ENCODE measurements around the gene PGF. TPM values are rescaled to one million over a fixed set of nuclear protein-coding genes. Genes with fewer than 3 reads are reported as not detected.
"Not testable (repeated sequence)": the region's sequence is repeated elsewhere in the genome, so short reads cannot be mapped to it uniquely, and the experiment has no call there.

Gene PGF
- total and polyA plus RNA-seq, 8 donors, result 1.8 to 13.3 (median 6.4) TPM; not detected in 1

DNA sequence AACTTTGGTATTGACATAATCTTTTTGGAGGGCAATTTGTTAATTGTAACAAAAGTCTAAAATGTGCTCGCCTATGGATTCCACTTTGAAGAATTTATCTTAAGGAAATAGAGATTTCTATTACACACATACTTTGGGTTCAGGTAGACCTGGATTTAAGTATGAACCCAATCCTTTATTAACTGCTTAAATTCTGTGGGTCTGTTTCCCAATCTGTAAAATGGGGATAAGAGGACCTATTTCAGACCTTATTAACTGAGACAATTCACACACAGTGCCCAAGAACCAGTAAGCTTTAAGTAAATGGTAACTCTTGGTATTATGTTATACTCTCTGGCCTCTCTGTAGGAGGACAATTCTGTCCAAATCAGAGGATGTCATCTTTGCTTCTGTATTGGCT is 46.5 kb upstream of the PGF start:
- WGBS, 5 donors, result 93 to 100% (median 96%) methylated on average over 1 of the region's 1 CpG

DNA sequence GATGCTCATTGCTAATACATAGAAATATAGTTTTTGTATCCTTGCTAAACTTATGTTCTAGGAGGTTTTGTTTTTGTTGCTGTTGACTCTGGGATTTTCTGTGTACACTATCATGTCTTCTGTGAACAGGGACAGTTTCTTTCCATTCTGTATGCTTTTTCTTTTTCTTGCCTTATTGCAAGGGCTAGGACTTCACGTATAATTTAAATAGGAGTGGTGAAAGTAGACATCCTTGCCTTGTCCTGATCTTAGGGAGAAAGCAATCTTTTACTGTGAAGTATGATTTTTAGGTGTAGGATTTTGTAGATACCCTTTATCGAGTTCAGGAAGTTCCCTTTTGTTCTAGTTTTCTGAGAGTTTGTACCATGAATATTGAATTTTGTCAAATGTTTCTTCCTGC is 45.9 kb upstream of the PGF start:
- Histone ChIP-seq H3K27ac (no peak overlapping the region), H3K4me1 (peaks cover 10 to 28% (median 21%) of the 10 kb centered on the region in 4 donors), H3K27me3 (no peaks in the 10 kb centered on the region), H3K4me3 (no peak overlapping the region), H3K9me3 (no peaks in the 10 kb centered on the region), H3K36me3 (peaks cover 9 to 17% (median 14%) of the 10 kb centered on the region in 4 donors)
- TF ChIP-seq POLR2AphosphoS5 (IDR thresholded peaks at IDR 0.05) (no peak), POLR2A (IDR thresholded peaks at IDR 0.05) (no peak), EP300 (IDR thresholded peaks at IDR 0.05) (no peak)
- TF ChIP-seq, protein P1, sequence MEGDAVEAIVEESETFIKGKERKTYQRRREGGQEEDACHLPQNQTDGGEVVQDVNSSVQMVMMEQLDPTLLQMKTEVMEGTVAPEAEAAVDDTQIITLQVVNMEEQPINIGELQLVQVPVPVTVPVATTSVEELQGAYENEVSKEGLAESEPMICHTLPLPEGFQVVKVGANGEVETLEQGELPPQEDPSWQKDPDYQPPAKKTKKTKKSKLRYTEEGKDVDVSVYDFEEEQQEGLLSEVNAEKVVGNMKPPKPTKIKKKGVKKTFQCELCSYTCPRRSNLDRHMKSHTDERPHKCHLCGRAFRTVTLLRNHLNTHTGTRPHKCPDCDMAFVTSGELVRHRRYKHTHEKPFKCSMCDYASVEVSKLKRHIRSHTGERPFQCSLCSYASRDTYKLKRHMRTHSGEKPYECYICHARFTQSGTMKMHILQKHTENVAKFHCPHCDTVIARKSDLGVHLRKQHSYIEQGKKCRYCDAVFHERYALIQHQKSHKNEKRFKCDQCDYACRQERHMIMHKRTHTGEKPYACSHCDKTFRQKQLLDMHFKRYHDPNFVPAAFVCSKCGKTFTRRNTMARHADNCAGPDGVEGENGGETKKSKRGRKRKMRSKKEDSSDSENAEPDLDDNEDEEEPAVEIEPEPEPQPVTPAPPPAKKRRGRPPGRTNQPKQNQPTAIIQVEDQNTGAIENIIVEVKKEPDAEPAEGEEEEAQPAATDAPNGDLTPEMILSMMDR (IDR thresholded peaks at IDR 0.05), result no peak
- 89 to 95% (median 93%) methylated on average over 2 of the region's 2 CpGs for WGBS, 5 donors
- intact Hi-C loops (cut with DNase I; ENCODE audit: low total_unique reads), result no loop called here
- no peak for DNase-seq

More for the DNA sequence above, 46.5 kb upstream of the PGF start:
- DNase-seq, result no peak
- Histone ChIP-seq H3K36me3 (peaks cover 16 to 24% (median 20%) of the 10 kb centered on the region in 4 donors), H3K27me3 (no peaks in the 10 kb centered on the region), H3K9me3 (no peaks in the 10 kb centered on the region), H3K4me1 (peaks cover 10 to 28% (median 21%) of the 10 kb centered on the region in 4 donors), H3K4me3 (peak overlapping the region; percentile 87 to 97 (median 92)), H3K27ac (peak overlapping the region in 4 of 5 donors; percentile 80 to 87 (median 85))
- TF ChIP-seq, protein P1 (IDR thresholded peaks at IDR 0.05), result no peak
- intact Hi-C loops (cut with DNase I; ENCODE audit: low total_unique reads), result no loop called here

DNA sequence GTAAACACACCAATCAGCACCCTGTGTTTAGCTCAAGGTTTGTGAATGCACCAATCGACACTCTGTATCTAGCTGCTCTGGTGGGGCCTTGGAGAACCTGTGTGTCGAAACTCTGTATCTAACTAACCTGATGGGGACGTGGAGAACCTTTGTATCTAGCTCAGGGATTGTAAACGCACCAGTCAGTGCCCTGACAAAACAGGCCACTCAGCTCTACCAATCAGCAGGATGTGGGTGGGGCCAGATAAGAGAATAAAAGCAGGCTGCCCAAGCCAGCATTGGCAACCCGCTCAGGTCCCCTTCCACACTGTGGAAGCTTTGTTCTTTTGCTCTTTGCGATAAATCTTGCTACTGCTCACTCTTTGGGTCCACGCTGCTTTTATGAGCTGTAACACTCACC is 40.4 kb upstream of the PGF start:
- H3K9me3 ChIP-seq; H3K4me1 ChIP-seq; H3K27me3 ChIP-seq; intact Hi-C loops (cut with DNase I; ENCODE audit: low total_unique reads); H3K36me3 ChIP-seq; H3K27ac ChIP-seq; H3K4me3 ChIP-seq; DNase-seq: not testable (repeated sequence)
- 77 to 83% (median 82%) methylated on average over 3 to 6 of the region's 7 CpGs; no CpG with 5 or more reads in 1 of the 5 donors for WGBS, 5 donors

DNA sequence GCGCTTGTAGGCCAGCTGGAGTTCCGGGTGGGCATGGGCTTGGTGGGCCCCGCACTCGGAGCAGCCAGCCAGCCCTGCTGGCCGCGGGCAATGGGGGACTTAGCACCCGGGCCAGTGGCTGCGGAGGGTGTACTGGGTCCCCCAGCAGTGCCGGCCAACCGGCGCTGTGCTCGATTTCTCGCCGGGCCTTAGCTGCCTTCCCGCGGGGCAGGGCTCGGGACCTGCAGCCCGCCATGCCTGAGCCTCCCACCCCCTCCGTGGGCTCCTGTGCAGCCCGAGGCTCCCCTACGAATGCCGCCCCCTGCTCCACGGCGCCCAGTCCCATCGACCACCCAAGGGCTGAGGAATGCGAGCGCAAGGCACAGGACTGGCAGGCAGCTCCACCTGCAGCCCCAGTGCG is 38.8 kb upstream of the PGF start:
- H3K27ac ChIP-seq; H3K4me1 ChIP-seq; H3K36me3 ChIP-seq; H3K27me3 ChIP-seq; DNase-seq; H3K4me3 ChIP-seq; intact Hi-C loops (cut with DNase I; ENCODE audit: low total_unique reads); H3K9me3 ChIP-seq: not testable (repeated sequence)
- 89 to 95% (median 94%) methylated on average over 4 to 28 of the region's 28 CpGs for WGBS, 5 donors

DNA sequence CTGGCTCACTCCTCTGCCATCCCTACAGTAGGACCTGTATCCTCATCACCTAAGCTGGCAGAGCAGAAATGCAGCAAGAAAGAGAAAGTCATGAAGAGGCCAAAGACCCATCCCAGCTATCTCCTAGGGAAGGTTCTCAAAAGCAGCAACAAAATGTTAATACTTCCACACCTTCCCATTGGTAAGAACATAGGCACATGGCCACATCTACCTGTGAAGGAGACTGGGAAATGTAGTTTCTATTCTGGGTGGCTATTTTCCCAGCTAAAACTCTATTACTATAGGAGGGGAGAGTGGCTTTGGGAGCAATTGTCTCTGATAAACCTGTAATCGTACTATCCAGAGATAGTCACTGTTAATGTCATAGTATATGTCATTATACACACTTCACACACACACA is 33.6 kb upstream of the PGF start:
- no peak for DNase-seq
- H3K4me1 ChIP-seq, result no peaks in the 10 kb centered on the region
- intact Hi-C loops (cut with DNase I; ENCODE audit: low total_unique reads), result no loop called here
- WGBS, 5 donors, result 83 to 91% (median 88%) methylated on average over 1 of the region's 1 CpG
- H3K27me3 ChIP-seq, result no peaks in the 10 kb centered on the region
- H3K4me3 ChIP-seq, result no peak overlapping the region
- H3K27ac ChIP-seq, result no peak overlapping the region
- TF ChIP-seq, protein P1 (IDR thresholded peaks at IDR 0.05), result no peak
- TF ChIP-seq POLR2AphosphoS5 (IDR thresholded peaks at IDR 0.05) (no peak), POLR2A (IDR thresholded peaks at IDR 0.05) (no peak)
- H3K9me3 ChIP-seq, result no peaks in the 10 kb centered on the region
- H3K36me3 ChIP-seq, result no peaks in the 10 kb centered on the region
